ENCODE results near the gene DNAH9. TPM values are rescaled to one million over a fixed set of nuclear protein-coding genes. Genes with fewer than 3 reads are reported as not detected.
"Not testable (repeated sequence)": the region's sequence is repeated elsewhere in the genome, so short reads cannot be mapped to it uniquely, and the experiment has no call there.

The DNAH9 gene
- total RNA-seq, 1 donor from 2014 or later = not detected

DNA sequence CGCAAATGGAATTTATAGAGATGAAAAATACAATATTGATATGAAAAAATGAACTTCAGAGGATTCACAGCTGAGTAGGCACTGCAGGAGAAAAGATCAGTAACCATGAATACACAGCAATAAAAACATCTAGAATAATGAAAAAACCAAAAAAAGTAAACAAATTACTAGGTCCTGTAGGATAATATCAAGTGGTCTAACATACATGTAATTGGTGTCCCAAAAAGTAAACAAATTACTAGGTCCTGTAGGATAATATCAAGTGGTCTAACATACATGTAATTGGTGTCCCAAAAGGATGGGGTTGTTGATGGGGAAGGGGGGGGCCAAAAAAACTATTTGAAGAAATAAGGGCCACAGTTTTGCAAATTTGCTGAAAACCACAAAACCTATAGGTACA, 355.7 kb downstream of the DNAH9 start:
- no peak for DNase-seq (ENCODE audit: low read depth)
- no peak overlapping the region for H3K4me3 ChIP-seq (ENCODE audit: low read depth, low read length)
- TF ChIP-seq, protein P1, sequence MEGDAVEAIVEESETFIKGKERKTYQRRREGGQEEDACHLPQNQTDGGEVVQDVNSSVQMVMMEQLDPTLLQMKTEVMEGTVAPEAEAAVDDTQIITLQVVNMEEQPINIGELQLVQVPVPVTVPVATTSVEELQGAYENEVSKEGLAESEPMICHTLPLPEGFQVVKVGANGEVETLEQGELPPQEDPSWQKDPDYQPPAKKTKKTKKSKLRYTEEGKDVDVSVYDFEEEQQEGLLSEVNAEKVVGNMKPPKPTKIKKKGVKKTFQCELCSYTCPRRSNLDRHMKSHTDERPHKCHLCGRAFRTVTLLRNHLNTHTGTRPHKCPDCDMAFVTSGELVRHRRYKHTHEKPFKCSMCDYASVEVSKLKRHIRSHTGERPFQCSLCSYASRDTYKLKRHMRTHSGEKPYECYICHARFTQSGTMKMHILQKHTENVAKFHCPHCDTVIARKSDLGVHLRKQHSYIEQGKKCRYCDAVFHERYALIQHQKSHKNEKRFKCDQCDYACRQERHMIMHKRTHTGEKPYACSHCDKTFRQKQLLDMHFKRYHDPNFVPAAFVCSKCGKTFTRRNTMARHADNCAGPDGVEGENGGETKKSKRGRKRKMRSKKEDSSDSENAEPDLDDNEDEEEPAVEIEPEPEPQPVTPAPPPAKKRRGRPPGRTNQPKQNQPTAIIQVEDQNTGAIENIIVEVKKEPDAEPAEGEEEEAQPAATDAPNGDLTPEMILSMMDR (conservative IDR thresholded peaks at IDR 0.05; ENCODE audit: low read depth, low read length) = no peak

DNA sequence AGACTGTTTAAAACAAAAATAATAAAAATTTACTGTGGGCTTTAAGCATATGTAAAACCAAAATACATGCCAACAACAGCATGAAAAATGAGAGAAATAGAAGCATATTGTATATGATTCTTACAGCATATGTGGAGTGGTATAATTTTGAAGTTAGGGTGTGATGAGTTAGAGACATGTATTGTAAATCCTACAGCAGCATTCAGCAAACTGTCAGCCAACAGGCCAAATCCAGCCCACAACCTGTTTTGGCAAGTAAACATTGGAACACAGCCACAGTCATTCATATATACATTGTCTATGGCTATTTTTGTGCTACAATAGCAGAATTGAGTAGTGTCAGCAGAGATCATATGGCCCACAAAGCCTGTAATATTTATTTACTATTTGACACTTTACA, 356.7 kb downstream of the DNAH9 start:
- TF ChIP-seq, protein P1 (conservative IDR thresholded peaks at IDR 0.05; ENCODE audit: low read depth, low read length) = no peak
- DNase-seq (ENCODE audit: low read depth) = no peak

DNA sequence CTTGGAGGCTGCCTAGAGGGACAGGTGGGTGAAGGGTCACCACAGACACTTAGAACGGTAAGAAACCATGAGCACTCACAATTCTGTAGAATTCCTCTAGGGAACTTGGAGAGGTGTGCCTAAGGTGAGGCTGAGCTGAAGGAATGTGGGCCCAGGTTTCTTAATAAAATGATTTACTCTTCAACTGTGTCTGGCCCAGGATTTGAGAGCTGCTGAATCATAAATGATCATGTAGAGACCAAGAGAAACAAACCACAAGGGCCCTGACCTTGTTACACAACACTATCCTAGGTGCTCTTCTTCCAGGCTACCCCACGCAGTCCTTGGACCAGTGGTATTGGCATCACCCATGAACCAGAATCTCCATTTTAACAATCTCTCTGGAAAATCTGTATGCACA, 371.3 kb downstream of the DNAH9 start:
- DNase-seq (ENCODE audit: low read depth) = no peak
- no peak overlapping the region for H3K4me3 ChIP-seq (ENCODE audit: low read depth, low read length)

More for the DNA sequence above, 356.7 kb downstream of the DNAH9 start:
- no peak overlapping the region for H3K4me3 ChIP-seq (ENCODE audit: low read depth, low read length)

DNA sequence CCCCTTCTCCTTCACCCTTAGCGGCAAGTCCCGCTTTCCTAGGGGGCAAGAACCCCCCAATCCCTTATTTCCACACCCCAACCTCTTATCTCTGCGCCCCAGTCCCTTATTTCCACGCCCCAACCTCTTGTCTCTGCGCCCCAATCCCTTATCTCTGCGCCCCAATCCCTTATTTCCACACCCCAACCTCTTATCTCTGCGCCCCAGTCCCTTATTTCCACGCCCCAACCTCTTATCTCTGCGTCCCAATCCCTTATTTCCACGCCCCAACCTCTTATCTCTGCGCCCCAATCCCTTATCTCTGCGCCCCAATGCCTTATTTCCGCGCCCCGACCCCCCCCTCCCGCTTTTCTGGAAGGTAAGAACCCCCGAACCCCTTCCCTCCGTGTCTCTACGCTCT, 374.5 kb downstream of the DNAH9 start:
- not testable (repeated sequence) for DNase-seq (ENCODE audit: low read depth); H3K4me3 ChIP-seq (ENCODE audit: low read depth, low read length)

More for the DNA sequence above, 371.3 kb downstream of the DNAH9 start:
- TF ChIP-seq, protein P1 (conservative IDR thresholded peaks at IDR 0.05; ENCODE audit: low read depth, low read length) = no peak

DNA sequence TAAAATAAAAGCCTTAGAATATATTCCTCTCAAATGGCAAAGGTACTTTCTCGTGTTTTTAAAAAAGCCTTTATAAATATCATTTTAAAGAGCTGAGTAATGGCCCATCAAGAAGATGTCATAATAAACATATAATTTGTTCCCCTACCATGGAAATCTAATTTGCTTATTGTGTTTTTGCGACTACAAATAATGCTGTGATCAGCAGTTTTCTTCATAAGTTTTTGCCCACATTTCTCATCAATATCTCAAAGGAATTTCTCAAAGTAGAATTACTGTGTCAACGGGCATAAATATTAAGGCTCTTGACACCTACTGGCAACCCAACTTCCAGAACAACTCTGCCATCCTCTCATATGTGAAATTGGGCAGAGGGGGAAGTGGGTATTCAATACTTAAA, 381.5 kb downstream of the DNAH9 start:
- TF ChIP-seq, protein P1 (conservative IDR thresholded peaks at IDR 0.05; ENCODE audit: low read depth, low read length) = no peak
- DNase-seq (ENCODE audit: low read depth) = no peak
- no peak overlapping the region for H3K4me3 ChIP-seq (ENCODE audit: low read depth, low read length)

DNA sequence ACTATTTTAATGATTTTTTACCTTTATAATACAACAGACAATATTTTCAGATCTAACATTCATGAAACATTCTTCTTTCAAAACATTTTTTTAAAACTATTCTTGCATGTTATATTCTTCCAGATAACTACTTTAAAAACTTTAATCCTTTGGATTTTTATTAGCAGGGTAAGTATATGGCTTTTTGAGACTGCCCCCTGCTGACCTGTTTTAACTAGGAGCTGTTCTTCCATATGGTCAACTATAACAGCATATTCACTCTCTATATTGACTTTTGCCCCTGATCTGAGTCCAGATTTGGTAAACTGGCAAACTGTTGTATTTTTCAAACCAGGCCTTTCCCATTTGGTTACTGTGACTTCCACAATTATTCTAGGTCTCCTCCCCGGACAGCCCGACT, 382.5 kb downstream of the DNAH9 start:
- no peak overlapping the region for H3K4me3 ChIP-seq (ENCODE audit: low read depth, low read length)
- TF ChIP-seq, protein P1 (conservative IDR thresholded peaks at IDR 0.05; ENCODE audit: low read depth, low read length) = peak; percentile 49
- no peak for DNase-seq (ENCODE audit: low read depth)

DNA sequence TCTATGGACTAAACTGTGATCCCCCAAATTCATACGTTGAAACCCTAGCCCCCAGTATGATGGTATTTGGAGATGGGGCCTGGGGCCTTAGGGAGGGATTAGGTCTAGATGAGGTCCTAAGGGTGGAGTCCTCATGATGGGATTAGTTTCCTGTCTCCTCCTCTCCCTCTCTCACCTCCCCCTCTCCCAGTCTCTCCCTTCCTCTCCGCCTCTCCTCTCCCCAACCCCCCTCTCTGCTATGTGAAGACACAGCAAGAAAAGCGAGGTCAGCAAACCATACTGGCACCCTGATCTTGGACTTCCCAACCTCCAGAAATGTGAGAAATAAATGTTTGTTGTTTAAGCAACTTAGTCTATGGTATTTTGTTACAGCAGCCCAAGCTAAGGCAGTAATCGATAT, 383.6 kb downstream of the DNAH9 start:
- DNase-seq (ENCODE audit: low read depth) = no peak
- TF ChIP-seq, protein P1 (conservative IDR thresholded peaks at IDR 0.05; ENCODE audit: low read depth, low read length) = no peak
- no peak overlapping the region for H3K4me3 ChIP-seq (ENCODE audit: low read depth, low read length)
